K562 treated with DMSO at 1 percent for 24 hours (cell line): ENCODE results near the gene MYBL2. TPM values are rescaled to one million over a fixed set of nuclear protein-coding genes. Genes with fewer than 3 reads are reported as not detected.

Experiments used
- total RNA-seq: library from RNA; unstranded; fragments of 300-600 nt; gene quantifications from 2 replicates; pipeline ENCODE4 v1.2.3, GENCODE V29; 2022; ENCODE audit warnings: low read depth; ENCODE audit not compliant: insufficient read depth

The MYBL2 gene
- 131 and 149 TPM in 2 replicates for total RNA-seq

GRCh38 chr20:43666376-43667328 is at the start of gene MYBL2:
Gene MYBL2, plus strand, starts transcription at chr20:43667114. Its CDS starts 170 bp downstream, at chr20:43667284.

DNA sequence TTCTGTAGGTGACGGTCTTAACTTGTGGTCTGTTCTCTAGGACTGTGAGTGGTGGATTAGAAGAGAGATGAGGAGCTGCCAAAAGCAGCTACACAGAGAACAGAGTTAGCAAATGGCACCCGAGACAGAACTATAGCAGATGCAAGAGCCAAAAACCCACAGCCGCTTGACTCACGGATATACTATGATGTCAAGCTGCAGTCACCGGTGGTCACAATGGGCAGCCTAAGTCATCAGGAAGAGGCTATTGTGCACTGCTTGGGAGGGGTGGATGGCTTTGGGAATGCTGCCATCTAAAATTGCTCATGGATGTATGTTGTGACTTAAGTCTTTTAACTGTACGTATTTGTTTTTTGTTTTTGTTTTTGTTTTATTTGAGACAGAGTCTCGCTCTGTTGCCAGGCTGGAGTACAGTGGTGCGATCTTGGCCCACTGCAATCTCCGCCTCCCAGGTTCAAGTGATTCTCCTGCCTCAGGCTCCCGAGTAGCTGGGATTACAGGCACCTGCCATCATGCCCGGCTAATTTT is 60.0 kb downstream of the MYBL2 start, which contains the start of gene GTSF1L:
TSS of gene GTSF1L (minus strand) at position 192 of the 528 bp plus-strand sequence. CDS start 308 bp downstream, outside the sequence.

Other genes with a start within 250 kb of the MYBL2 start
- 55.2 and 59.5 TPM in 2 replicates for gene SRSF6, start 209.2 kb upstream of the MYBL2 start, total RNA-seq
- 2.1 and 5.1 TPM in 2 replicates for gene L3MBTL1, start 159.4 kb upstream of the MYBL2 start, total RNA-seq
- gene SGK2, start 108.1 kb upstream of the MYBL2 start, total RNA-seq = 0.54 and 0.65 TPM in 2 replicates
- 15.7 and 18.9 TPM in 2 replicates for gene IFT52, start 76.2 kb upstream of the MYBL2 start, total RNA-seq
- not detected in 2 replicates for gene GTSF1L, start 59.9 kb downstream of the MYBL2 start, total RNA-seq
- 0.74 TPM in 1 of 2 replicates, not detected in the other for gene TOX2, start 247.7 kb downstream of the MYBL2 start, total RNA-seq